Measurements from ENCODE around the gene APBA1.

Gene APBA1

GRCh38 chr9:69574057-69574456, 98.1 kb downstream of the APBA1 start:
- in situ Hi-C loops (cut with MboI; ENCODE audit: low sequenced_read_pairs, unreplicated experiment) = no loop called here
- no peak for DNase-seq (ENCODE audit: low spot score)
- TF ChIP-seq, protein P1, sequence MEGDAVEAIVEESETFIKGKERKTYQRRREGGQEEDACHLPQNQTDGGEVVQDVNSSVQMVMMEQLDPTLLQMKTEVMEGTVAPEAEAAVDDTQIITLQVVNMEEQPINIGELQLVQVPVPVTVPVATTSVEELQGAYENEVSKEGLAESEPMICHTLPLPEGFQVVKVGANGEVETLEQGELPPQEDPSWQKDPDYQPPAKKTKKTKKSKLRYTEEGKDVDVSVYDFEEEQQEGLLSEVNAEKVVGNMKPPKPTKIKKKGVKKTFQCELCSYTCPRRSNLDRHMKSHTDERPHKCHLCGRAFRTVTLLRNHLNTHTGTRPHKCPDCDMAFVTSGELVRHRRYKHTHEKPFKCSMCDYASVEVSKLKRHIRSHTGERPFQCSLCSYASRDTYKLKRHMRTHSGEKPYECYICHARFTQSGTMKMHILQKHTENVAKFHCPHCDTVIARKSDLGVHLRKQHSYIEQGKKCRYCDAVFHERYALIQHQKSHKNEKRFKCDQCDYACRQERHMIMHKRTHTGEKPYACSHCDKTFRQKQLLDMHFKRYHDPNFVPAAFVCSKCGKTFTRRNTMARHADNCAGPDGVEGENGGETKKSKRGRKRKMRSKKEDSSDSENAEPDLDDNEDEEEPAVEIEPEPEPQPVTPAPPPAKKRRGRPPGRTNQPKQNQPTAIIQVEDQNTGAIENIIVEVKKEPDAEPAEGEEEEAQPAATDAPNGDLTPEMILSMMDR (IDR thresholded peaks at IDR 0.05; ENCODE audit: borderline replicate concordance, control extremely low read depth, extremely low read depth, insufficient read depth, missing control alignments) = no peak

DNA sequence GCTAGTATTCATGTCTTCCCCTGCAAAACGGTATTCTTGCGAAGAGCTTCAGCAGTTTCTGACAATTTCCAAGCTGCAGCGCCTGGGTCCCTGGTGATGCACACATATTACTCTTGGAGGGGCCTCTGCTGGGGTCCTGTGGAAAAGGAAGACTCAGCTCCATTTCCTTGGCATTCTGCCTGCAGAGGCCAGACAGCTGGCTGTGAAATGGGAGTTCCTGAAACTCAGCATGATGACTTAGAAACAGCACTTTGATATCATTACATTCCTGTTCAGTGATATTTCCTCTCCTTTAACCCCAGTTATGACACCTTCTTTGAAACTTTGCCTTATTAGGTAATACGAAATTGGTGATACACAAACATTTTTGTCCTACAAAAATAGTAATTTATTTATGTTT, 98.5 kb downstream of the APBA1 start:
- in situ Hi-C loops (cut with MboI; ENCODE audit: low sequenced_read_pairs, unreplicated experiment) = no loop called here
- no peak for DNase-seq (ENCODE audit: low spot score)
- TF ChIP-seq, protein P1 (IDR thresholded peaks at IDR 0.05; ENCODE audit: borderline replicate concordance, control extremely low read depth, extremely low read depth, insufficient read depth, missing control alignments) = no peak

DNA sequence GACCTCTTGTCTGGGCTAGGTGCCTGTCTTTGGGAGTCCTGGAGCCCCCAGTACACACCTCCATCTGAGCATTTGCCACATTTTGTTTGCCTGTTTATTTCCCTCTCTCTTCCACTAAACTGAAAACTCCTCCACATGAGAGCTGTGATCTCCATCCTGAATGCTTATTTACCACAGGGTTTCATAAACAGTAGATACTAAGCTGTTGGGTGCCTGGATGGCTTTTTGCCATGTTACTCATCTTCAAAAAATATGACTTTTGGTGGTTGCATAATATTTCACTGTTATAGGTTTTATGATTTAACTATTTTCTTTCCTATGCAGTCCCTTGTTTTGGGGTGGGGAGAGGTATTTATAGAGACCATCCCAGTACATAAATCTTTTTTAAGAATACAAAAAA, 99.6 kb downstream of the APBA1 start:
- TF ChIP-seq, protein P1 (IDR thresholded peaks at IDR 0.05; ENCODE audit: borderline replicate concordance, control extremely low read depth, extremely low read depth, insufficient read depth, missing control alignments) = no peak
- DNase-seq (ENCODE audit: low spot score) = no peak
- in situ Hi-C loops (cut with MboI; ENCODE audit: low sequenced_read_pairs, unreplicated experiment) = no loop called here

GRCh38 chr9:69571032-69571431, 101.1 kb downstream of the APBA1 start:
- in situ Hi-C loops (cut with MboI; ENCODE audit: low sequenced_read_pairs, unreplicated experiment) = no loop called here
- TF ChIP-seq, protein P1 (IDR thresholded peaks at IDR 0.05; ENCODE audit: borderline replicate concordance, control extremely low read depth, extremely low read depth, insufficient read depth, missing control alignments) = no peak
- no peak for DNase-seq (ENCODE audit: low spot score)

- TF ChIP-seq, protein P1 (IDR thresholded peaks at IDR 0.05; ENCODE audit: borderline replicate concordance, control extremely low read depth, extremely low read depth, insufficient read depth, missing control alignments) = no peak
- no peak for DNase-seq (ENCODE audit: low spot score)
- in situ Hi-C loops (cut with MboI; ENCODE audit: low sequenced_read_pairs, unreplicated experiment) = no loop called here
These were observed 102.3 kb downstream of the APBA1 start for GRCh38 chr9:69569738-69570451.

DNA sequence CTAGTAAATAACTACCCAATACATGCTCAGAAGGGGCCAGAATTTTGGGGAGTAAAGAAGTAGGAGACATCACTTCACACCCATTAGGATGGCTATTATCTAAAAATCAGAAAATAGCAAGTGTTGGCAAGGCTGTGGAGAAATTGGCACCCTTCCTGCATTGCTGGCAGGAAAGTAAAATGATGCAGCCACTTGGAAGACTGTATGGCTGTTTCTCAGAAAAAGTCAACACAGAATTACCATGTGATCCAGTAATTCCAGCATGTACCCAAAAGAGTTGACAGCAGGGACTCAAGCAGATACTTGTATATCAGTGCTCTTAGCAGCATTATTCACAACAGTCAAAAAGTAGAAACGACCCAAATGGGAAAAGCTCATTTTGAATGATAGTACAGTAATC, 107.6 kb downstream of the APBA1 start:
- in situ Hi-C loops (cut with MboI; ENCODE audit: low sequenced_read_pairs, unreplicated experiment) = no loop called here

More for the DNA sequence above, 107.6 kb downstream of the APBA1 start:
- TF ChIP-seq, protein P1 (IDR thresholded peaks at IDR 0.05; ENCODE audit: borderline replicate concordance, control extremely low read depth, extremely low read depth, insufficient read depth, missing control alignments) = no peak
- DNase-seq (ENCODE audit: low spot score) = no peak

Measured in GM13976 (cell line).